Activated B cell treated with CpG ODN at 0.5 μM for 24 hours (primary cell): ENCODE results near the gene NLRP9. TPM values are rescaled to one million over a fixed set of nuclear protein-coding genes. Genes with fewer than 3 reads are reported as not detected.

ENCODE experiments used
- ATAC-seq: fragments of 200-7000 bp; cut with Tn5 transposase; one replicate; pipeline ENCODE4 v1.10.0; 2021; ENCODE audit warnings: low read depth, mild to moderate bottlenecking, moderate library complexity
- CTCF ChIA-PET: fragments of 350-600 bp; sonication (Branson Sonifier 250); formaldehyde crosslinking; loops from one replicate; lab custom pipeline; 2021; ENCODE audit warnings: antibody characterized with exemption; lab: Charles Lee
- POLR2A ChIA-PET: fragments of 350-600 bp; sonication (Branson Sonifier 250); formaldehyde crosslinking; loops from one replicate; lab custom pipeline; 2021; ENCODE audit warnings: antibody characterized with exemption; lab: Charles Lee
- DNase-seq: peaks from one replicate; pipeline ENCODE4 v3.0.0; 2022
- H3K27ac Mint-ChIP-seq: one replicate; pipeline ENCODE4 v1.8.0; 2020; ENCODE audit warnings: mixed read lengths
- H3K27me3 Mint-ChIP-seq: one replicate; pipeline ENCODE4 v1.8.0; 2021; ENCODE audit warnings: mixed read lengths
- H3K36me3 Mint-ChIP-seq: one replicate; pipeline ENCODE4 v1.8.0; 2021; ENCODE audit warnings: low read depth, mixed read lengths
- H3K4me1 Mint-ChIP-seq: one replicate; pipeline ENCODE4 v1.8.0; 2021; ENCODE audit warnings: mixed read lengths
- H3K4me3 Mint-ChIP-seq: one replicate; pipeline ENCODE4 v1.8.0; 2020; ENCODE audit warnings: mild to moderate bottlenecking, mixed read lengths
- H3K9me3 Mint-ChIP-seq: one replicate; pipeline ENCODE4 v1.8.0; 2020; ENCODE audit warnings: mixed read lengths
- CTCF ChIP-seq: fragments of 200-600 bp; IDR thresholded peaks from one replicate; pipeline ENCODE4 v1.8.0; 2022; ENCODE audit warnings: antibody characterized with exemption, mild to moderate bottlenecking
- intact Hi-C: fragments of 100-400 bp; cut with micrococcal nuclease; formaldehyde crosslinking; loops from one replicate; pipeline ENCODE4 v1.15.1; 2024
- total RNA-seq: library from RNA; stranded (reverse); gene quantifications from 2 replicates; pipeline ENCODE4 v1.2.3, GENCODE V29; 2022

Gene NLRP9
- total RNA-seq, 1 donor from 2014 or later = not detected

DNA sequence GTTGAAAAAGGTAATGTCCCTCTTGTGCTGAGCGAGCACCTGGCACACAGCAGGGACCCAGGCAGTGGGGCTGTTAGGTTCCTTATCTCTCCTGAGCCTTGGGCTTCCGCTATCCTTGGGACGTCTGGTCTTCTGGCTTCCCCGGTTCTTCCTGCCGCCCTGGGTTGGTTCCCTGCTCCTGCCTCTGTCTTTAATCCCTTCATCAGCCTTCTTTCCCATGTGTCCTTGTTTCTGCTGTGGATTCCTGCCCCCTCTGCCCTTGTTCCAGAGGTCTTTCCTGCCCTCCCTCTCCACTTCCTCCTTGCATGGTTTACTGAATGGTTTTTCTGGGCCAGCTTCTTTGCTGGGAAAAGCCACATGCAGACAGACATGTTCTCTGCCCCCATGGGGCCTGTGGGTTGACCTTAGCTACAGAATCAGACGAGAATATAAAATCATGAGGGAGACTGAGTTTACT, 60.6 kb downstream of the NLRP9 start:
- no peak for TF ChIP-seq CTCF
- H3K27ac Mint-ChIP-seq = peak overlapping the region; percentile 83
- intact Hi-C loops = loop anchor here (1.0 kb wide), 1 partner anchor 23 kb away; no protein-coding TSS in a partner anchor
- no peak for DNase-seq
- peak overlapping the region; percentile 89 for H3K4me3 Mint-ChIP-seq
- no peak for ATAC-seq
- H3K27me3 Mint-ChIP-seq = no peaks in the 10 kb centered on the region
- CTCF ChIA-PET = interaction anchor here (0.9 to 2.4 kb wide), 3 partner anchors 23 to 132 kb away, joined by 3 to 6 read pairs (median 3); partner anchors contain the start of gene U2AF2
- POLR2A ChIA-PET = interaction anchor here (0.6 to 1.4 kb wide), 7 partner anchors 23 to 711 kb away, joined by 3 to 13 read pairs (median 4); partner anchors contain the start of genes NLRP2, U2AF2, UBE2S and ZNF581
- peaks cover 67% of the 10 kb centered on the region for H3K36me3 Mint-ChIP-seq
- peaks cover 69% of the 10 kb centered on the region for H3K4me1 Mint-ChIP-seq
- H3K9me3 Mint-ChIP-seq = no peaks in the 10 kb centered on the region

- CTCF ChIA-PET = interaction anchor here (1.4 to 2.4 kb wide), 2 partner anchors 22 to 45 kb away, joined by 3 to 6 read pairs; partner anchors contain the start of gene U2AF2
- intact Hi-C loops = no loop called here
- ATAC-seq (no peak), DNase-seq (no peak)
- peak overlapping the region; percentile 83 for H3K27ac Mint-ChIP-seq
- peaks cover 70% of the 10 kb centered on the region for H3K36me3 Mint-ChIP-seq
- H3K4me3 Mint-ChIP-seq = peak overlapping the region; percentile 89
- H3K27me3 Mint-ChIP-seq = no peaks in the 10 kb centered on the region
- peaks cover 73% of the 10 kb centered on the region for H3K4me1 Mint-ChIP-seq
- POLR2A ChIA-PET = interaction anchor here (0.6 to 2.1 kb wide), 4 partner anchors 22 to 711 kb away, joined by 3 to 13 read pairs (median 10); partner anchors contain the start of genes NLRP2 and U2AF2
- no peak for TF ChIP-seq CTCF
- no peaks in the 10 kb centered on the region for H3K9me3 Mint-ChIP-seq
Measured at GRCh38 chr19:55676889-55677505, 61.2 kb downstream of the NLRP9 start.

DNA sequence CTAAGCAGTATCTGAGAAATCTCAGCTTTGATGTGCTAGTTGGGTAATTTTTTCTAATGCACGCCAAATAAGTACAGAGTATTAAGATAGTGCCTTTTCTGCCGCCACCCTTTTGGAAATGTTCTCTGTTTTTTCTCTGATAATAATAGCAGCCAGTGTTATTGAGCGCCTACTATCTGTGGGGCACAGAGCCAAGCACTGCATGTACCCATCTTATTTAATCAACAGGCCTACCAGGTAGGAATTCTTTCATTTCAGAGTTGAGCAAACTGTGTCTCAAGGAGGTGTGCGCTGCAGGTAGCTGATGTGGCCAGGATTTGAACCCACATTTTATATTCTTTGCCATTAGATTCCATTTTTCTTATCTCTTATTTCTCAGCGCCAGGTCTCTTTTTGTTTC, 61.8 kb downstream of the NLRP9 start:
- intact Hi-C loops = no loop called here
- H3K27ac Mint-ChIP-seq = peak overlapping the region; percentile 83
- H3K9me3 Mint-ChIP-seq = no peaks in the 10 kb centered on the region
- ATAC-seq (no peak), DNase-seq (no peak)
- H3K4me3 Mint-ChIP-seq = peak overlapping the region; percentile 89
- peaks cover 73% of the 10 kb centered on the region for H3K4me1 Mint-ChIP-seq
- POLR2A ChIA-PET = interaction anchor here (1.0 to 2.1 kb wide), 2 partner anchors 19 to 22 kb away, joined by 4 to 10 read pairs; no protein-coding TSS in a partner anchor
- no peak for TF ChIP-seq CTCF
- peaks cover 71% of the 10 kb centered on the region for H3K36me3 Mint-ChIP-seq
- CTCF ChIA-PET = interaction anchor here (2.4 kb wide), 1 partner anchor 22 kb away, joined by 6 read pairs; the partner anchor contains the start of gene U2AF2
- no peaks in the 10 kb centered on the region for H3K27me3 Mint-ChIP-seq

GRCh38 chr19:55675661-55676354, 62.4 kb downstream of the NLRP9 start:
- POLR2A ChIA-PET = interaction anchor here (1.0 to 2.1 kb wide), 2 partner anchors 18 to 22 kb away, joined by 4 to 10 read pairs; no protein-coding TSS in a partner anchor

More at GRCh38 chr19:55675661-55676354, 62.4 kb downstream of the NLRP9 start:
- intact Hi-C loops = loop anchor here (1.0 to 2.0 kb wide), 5 partner anchors 21 to 445 kb away; partner anchors contain the start of genes U2AF2, ZNF579 and ZNF787
- DNase-seq (no peak), ATAC-seq (no peak)
- Mint-ChIP-seq H3K27ac (peak overlapping the region; percentile 83), H3K27me3 (no peaks in the 10 kb centered on the region), H3K9me3 (no peaks in the 10 kb centered on the region), H3K4me1 (peaks cover 74% of the 10 kb centered on the region), H3K4me3 (peak overlapping the region; percentile 89), H3K36me3 (peaks cover 73% of the 10 kb centered on the region)
- no peak for TF ChIP-seq CTCF
- CTCF ChIA-PET = no interaction called here
